ENCODE measurements around the gene FDXACB1.
"Not testable (repeated sequence)": the region's sequence is repeated elsewhere in the genome, so short reads cannot be mapped to it uniquely, and the experiment has no call there.

Gene FDXACB1

DNA sequence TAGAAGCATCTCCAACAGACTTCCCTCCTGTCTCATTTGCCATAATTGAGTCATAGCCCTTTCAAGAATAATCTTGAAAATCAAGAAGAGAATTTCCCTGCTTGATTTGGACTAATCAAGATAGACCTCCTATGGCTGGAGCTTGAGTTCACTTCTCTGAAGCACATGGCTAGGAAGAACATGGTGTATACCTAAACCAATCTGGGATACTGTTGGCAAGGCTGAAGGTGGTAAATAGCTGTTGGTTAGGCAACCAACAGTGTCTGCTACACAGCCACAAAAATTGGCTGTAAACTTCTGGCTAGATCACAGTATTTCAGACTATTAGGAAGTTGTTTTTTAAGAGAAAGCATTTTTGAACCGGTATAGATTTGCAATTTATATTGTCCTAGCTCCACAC lies 27.7 kb upstream of the FDXACB1 start:
- no peak for DNase-seq (ENCODE audit: extremely low read depth, low read depth)
- TF ChIP-seq, protein P1, sequence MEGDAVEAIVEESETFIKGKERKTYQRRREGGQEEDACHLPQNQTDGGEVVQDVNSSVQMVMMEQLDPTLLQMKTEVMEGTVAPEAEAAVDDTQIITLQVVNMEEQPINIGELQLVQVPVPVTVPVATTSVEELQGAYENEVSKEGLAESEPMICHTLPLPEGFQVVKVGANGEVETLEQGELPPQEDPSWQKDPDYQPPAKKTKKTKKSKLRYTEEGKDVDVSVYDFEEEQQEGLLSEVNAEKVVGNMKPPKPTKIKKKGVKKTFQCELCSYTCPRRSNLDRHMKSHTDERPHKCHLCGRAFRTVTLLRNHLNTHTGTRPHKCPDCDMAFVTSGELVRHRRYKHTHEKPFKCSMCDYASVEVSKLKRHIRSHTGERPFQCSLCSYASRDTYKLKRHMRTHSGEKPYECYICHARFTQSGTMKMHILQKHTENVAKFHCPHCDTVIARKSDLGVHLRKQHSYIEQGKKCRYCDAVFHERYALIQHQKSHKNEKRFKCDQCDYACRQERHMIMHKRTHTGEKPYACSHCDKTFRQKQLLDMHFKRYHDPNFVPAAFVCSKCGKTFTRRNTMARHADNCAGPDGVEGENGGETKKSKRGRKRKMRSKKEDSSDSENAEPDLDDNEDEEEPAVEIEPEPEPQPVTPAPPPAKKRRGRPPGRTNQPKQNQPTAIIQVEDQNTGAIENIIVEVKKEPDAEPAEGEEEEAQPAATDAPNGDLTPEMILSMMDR (IDR thresholded peaks at IDR 0.05; ENCODE audit: low read depth, low read length), result no peak

DNA sequence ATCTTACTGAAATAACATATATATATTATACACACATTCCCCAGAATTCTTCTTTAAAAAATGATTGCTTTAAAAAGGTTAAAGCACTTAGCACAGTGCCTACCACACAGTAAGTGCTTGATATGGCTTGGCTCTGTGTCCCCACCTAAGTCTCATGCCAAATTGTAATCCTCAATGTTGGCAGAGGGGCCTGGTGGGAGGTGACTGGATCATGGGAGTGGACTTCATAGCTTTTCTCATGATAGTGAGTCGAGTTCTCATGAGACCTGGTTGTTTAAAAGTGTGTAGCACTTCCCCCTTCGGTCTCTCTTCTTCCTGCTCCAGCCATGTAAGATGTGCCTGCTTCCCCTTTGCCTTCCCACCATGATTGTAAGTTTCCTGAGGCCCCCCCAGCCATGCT lies 26.4 kb upstream of the FDXACB1 start:
- DNase-seq (ENCODE audit: extremely low read depth, low read depth), result no peak
- TF ChIP-seq, protein P1 (IDR thresholded peaks at IDR 0.05; ENCODE audit: low read depth, low read length), result no peak

DNA sequence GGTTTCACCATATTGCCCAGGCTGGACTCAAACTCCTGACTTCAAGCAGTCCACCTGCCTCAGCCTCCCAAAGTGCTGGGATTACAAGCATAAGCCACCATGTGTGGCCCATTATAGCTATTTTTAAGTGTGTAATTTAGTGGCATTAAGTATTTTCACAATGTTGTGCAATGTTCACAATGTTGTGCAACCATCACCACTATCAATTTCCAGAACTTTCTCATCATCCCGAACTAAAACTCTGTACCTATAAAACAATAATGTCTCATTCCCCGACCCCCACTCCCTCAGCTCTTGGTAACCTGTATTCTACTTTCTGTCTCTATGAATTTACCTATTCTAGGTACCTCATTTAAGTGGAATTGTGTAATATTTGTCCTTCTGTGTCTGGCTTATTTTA lies 7.9 kb upstream of the FDXACB1 start:
- TF ChIP-seq, protein P1 (IDR thresholded peaks at IDR 0.05; ENCODE audit: low read depth, low read length), result no peak
- no peak for DNase-seq (ENCODE audit: extremely low read depth, low read depth)

DNA sequence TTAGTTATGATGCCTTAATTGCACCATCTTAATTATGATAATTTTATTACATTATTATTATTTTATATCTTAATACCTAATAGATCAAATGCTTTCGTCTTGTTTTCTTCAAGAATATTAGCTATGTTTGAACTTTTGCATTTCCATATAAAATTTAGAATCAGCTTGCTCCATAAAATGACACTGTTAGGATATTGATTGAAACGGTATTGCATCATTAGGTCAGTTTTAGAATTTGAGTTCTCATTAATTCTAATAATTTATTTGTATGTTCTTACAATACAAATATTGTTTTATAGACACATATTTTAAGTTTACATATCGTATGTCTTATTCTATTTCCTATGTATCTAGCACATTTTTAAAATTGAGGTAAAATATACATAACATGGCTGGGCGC lies 7.1 kb upstream of the FDXACB1 start:
- TF ChIP-seq, protein P1 (IDR thresholded peaks at IDR 0.05; ENCODE audit: low read depth, low read length), result no peak
- no peak for DNase-seq (ENCODE audit: extremely low read depth, low read depth)

DNA sequence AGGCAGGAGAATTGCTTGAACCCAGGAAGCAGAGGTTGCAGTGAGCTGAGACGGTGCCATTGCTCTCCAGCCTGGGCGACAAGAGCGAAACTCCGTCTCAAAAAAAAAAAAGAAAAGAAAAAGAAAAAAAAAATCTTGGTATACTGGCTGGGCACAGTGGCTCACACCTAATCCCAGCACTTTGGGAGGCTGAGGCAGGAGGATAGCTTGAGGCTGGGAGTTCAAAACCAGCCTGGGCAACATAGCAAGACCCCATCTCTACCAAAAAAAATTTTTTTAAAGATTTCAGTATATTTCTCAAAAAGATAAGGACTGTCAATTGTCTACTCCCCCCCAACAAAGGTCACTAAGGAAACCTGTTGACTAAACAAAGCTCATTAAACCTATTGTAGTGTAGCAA lies 6.1 kb upstream of the FDXACB1 start:
- DNase-seq (ENCODE audit: extremely low read depth, low read depth), result not testable (repeated sequence)

DNA sequence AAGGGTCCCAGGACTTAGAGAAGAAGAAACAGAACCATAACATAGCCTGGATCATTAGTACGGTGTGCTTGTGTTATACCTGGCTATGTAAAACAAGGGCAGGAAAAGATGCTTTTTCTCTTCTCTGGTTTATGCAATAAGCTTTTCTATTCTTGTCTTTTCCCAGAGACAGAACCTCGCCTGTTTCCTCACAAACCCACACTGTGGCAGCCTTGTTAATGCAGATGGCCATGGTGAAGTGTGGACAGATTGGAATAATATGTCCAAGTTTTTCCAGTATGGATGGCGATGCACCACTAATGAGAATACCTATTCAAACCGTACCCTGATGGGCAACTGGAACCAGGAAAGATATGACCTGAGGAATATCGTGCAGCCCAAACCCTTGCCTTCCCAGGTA lies 3.2 kb upstream of the FDXACB1 start:
- no peak for DNase-seq (ENCODE audit: extremely low read depth, low read depth)
- TF ChIP-seq, protein P1 (IDR thresholded peaks at IDR 0.05; ENCODE audit: low read depth, low read length), result no peak

DNA sequence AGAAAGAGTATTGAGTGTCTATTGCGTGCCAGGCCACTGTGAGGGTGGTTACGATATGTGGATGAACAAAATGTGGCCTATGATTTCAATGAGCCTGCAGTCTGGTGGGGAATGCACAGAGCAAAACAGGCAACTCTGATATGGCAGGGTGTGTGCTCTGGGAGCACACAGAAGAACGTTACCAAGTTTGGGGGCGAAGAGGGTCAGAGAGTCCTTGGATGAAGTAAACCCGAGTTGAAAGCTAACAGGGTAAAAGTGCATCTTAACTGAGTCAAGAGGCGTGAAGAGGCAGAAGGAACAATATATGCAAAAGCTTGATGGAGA lies 634 bp upstream of the FDXACB1 start:
- no peak for DNase-seq (ENCODE audit: extremely low read depth, low read depth)
- TF ChIP-seq, protein P1 (IDR thresholded peaks at IDR 0.05; ENCODE audit: low read depth, low read length), result no peak

DNA sequence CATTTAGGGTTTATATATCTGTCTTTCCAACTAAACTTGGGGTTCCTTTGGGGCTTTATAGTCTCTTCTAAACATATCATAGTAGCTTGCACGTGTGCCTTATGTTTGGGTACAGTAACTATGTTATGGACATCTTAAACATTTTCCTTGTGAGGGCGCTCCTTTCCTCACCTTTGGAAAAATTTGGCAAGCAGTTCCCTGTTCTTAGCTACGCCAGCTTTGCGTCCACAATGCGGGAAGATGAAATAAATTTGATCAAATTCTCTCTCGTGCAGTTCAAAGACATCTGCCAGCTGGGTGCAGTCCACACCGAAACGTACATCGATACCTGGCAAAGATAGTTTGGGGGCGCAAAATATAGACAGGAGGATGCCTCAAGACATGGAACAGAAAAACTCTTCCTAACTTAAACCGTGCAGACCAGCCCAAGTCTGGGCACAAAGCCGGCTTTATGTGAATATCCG lies 548 bp downstream of the FDXACB1 start:
- TF ChIP-seq, protein P1 (IDR thresholded peaks at IDR 0.05; ENCODE audit: low read depth, low read length), result no peak
- no peak for DNase-seq (ENCODE audit: extremely low read depth, low read depth)

Data from AG09319 (cell line).